AG20443 (cell line): Measurements from ENCODE around the gene CFP.
A peak's percentile ranks its signal among the peaks of the same experiment; 100 is the strongest.

ENCODE experiments used
- DNase-seq: peaks from one replicate; pipeline ENCODE4 v3.0.0; 2012; ENCODE audit warnings: low spot score, mixed read lengths

The CFP gene

DNA sequence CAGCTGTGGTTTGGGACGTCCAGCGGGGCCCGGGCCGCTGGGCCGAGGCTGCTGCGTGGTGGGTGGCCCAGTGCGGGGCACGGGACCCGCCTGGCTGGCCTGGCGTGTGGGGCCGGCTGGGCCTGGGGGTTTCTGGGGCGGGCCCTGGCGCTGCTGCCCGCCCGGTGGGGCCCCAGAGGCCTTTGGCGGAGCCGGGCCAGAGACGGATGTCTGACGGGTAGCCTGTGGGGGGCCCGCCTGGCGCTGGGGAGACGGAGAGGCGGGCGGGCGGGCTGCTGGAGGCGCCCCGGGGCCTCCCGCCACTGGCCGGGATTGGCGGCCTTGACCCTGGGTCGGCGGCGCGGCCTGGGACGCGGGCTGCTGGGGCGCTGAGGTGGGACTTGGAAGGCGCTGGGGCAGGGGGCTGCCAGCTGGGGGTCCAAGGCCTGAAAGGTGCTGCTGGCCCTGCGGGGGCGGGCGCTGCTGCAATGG is 55.6 kb downstream of the CFP start:
- DNase-seq = no peak

DNA sequence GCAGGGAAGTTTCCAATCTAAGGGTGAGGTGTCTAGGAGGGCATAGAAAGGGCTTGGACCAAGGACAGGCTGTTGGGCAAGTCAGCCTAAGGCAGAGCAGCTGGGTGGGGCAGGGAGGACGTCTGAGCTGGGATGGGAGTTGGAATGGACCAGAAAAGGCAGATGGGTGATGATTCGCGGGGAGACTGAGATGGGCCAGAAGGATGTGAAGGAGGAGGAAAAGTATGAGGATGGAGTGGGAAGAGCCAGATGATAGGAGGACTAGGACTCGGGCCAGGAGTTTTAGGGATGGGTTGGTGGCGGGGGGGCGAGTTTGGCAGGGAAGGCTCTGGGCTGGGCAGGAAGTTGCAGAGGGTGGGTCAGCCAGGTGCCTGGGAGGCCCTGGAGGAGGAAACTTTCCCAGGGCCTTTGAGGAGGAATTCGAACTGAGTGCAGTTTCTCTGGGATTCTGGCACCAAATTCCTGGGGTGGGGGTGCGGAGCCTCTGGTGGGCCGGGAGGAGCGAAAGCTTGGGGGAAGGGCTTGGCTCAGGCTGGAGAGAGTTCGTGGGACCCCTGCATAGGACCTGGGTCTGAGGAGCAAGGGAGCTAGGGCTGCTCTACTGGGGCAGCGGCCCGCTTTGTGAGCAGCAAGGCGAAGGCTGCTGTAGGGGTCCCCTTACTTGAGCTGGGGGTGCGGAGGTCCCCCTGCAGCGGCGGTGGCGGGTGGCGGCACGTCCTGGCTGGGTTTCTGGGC is 56.2 kb downstream of the CFP start:
- peak; percentile 42 for DNase-seq
